Stimulated activated CD8-positive, alpha-beta memory T cell treated with anti-CD3 and anti-CD28 coated beads, Interleukin-12 subunit alpha, Interleukin-12 subunit beta, amount 100 ng/mL, for 24 hours (primary cell): ENCODE measurements around the gene R3HDM2.
"Not testable (repeated sequence)": the region's sequence is repeated elsewhere in the genome, so short reads cannot be mapped to it uniquely, and the experiment has no call there.

Experiments used
- DNase-seq: peaks from one replicate; pipeline ENCODE4 v3.0.0-alpha.2; 2020; ENCODE audit errors: extremely low read depth

Gene R3HDM2

GRCh38 chr12:57377103-57377840 is 53.6 kb downstream of the R3HDM2 start:
- no peak for DNase-seq

- DNase-seq, result no peak
Measured at GRCh38 chr12:57372233-57372632, 58.6 kb downstream of the R3HDM2 start.

GRCh38 chr12:57370696-57371095 is 60.1 kb downstream of the R3HDM2 start:
- no peak for DNase-seq

GRCh38 chr12:57370072-57370471 is 60.8 kb downstream of the R3HDM2 start:
- DNase-seq, result no peak

GRCh38 chr12:57369202-57369601 is 61.6 kb downstream of the R3HDM2 start:
- no peak for DNase-seq

- no peak for DNase-seq
Measured at GRCh38 chr12:57368349-57369095, 62.3 kb downstream of the R3HDM2 start.

GRCh38 chr12:57367121-57367520 is 63.7 kb downstream of the R3HDM2 start:
- DNase-seq, result no peak

- DNase-seq, result no peak
Measured at GRCh38 chr12:57366315-57366714, 64.5 kb downstream of the R3HDM2 start.

- not testable (repeated sequence) for DNase-seq
Measured at GRCh38 chr12:57364156-57364555, 66.7 kb downstream of the R3HDM2 start.

- no peak for DNase-seq
Measured at GRCh38 chr12:57360468-57360867, 70.4 kb downstream of the R3HDM2 start.

GRCh38 chr12:57358646-57359045 is 72.2 kb downstream of the R3HDM2 start:
- no peak for DNase-seq

GRCh38 chr12:57355734-57356133 is 75.1 kb downstream of the R3HDM2 start:
- DNase-seq, result no peak

GRCh38 chr12:57352166-57352565 is 78.7 kb downstream of the R3HDM2 start:
- no peak for DNase-seq

GRCh38 chr12:57347284-57347683 is 83.6 kb downstream of the R3HDM2 start:
- no peak for DNase-seq

- no peak for DNase-seq
Measured at GRCh38 chr12:57343703-57344378, 87.0 kb downstream of the R3HDM2 start.

GRCh38 chr12:57342207-57342691 is 88.6 kb downstream of the R3HDM2 start:
- DNase-seq, result no peak

GRCh38 chr12:57341275-57341990 is 89.4 kb downstream of the R3HDM2 start:
- DNase-seq, result no peak

GRCh38 chr12:57340104-57340503 is 90.7 kb downstream of the R3HDM2 start:
- DNase-seq, result no peak

- DNase-seq, result not testable (repeated sequence)
Measured at GRCh38 chr12:57336299-57336698, 94.5 kb downstream of the R3HDM2 start.

GRCh38 chr12:57334219-57334618 is 96.6 kb downstream of the R3HDM2 start:
- no peak for DNase-seq

- no peak for DNase-seq
Measured at GRCh38 chr12:57332646-57333312, 98.1 kb downstream of the R3HDM2 start.
